Measurements from ENCODE around the gene FZD2.

GRCh38 chr17:44530896-44531418, 26.3 kb upstream of the FZD2 start:
- TF ChIP-seq POLR2A (IDR thresholded peaks at IDR 0.05; ENCODE audit: low read depth, low read length) (no peak), POLR2AphosphoS5 (IDR thresholded peaks at IDR 0.05; ENCODE audit: low read depth, low read length) (no peak), TAF1 (IDR thresholded peaks at IDR 0.05; ENCODE audit: borderline replicate concordance, low read depth, low read length) (no peak)
